ENCODE results near the gene C10orf90.
"Not testable (repeated sequence)": the region's sequence is repeated elsewhere in the genome, so short reads cannot be mapped to it uniquely, and the experiment has no call there.

Gene C10orf90

GRCh38 chr10:126584836-126585235 is 85.7 kb downstream of the C10orf90 start:
- DNase-seq (ENCODE audit: low read depth, low spot score) = no peak

- no peak for DNase-seq (ENCODE audit: low read depth, low spot score)
These were observed 86.8 kb downstream of the C10orf90 start for GRCh38 chr10:126583552-126584200.

GRCh38 chr10:126581648-126582046 is 88.8 kb downstream of the C10orf90 start:
- DNase-seq (ENCODE audit: low read depth, low spot score) = no peak

GRCh38 chr10:126580873-126581647 is 89.4 kb downstream of the C10orf90 start:
- DNase-seq (ENCODE audit: low read depth, low spot score) = no peak

- peak; percentile 61 for DNase-seq (ENCODE audit: low read depth, low spot score)
These were observed 94.2 kb downstream of the C10orf90 start for GRCh38 chr10:126576336-126576735.

- DNase-seq (ENCODE audit: low read depth, low spot score) = peak; percentile 41
These were observed 99.6 kb downstream of the C10orf90 start for GRCh38 chr10:126570621-126571602.

GRCh38 chr10:126570245-126570570 is 100.3 kb downstream of the C10orf90 start:
- no peak for DNase-seq (ENCODE audit: low read depth, low spot score)

GRCh38 chr10:126569513-126570244 is 100.8 kb downstream of the C10orf90 start:
- peak; percentile 90 for DNase-seq (ENCODE audit: low read depth, low spot score)

- DNase-seq (ENCODE audit: low read depth, low spot score) = peak; percentile 43
These were observed 101.6 kb downstream of the C10orf90 start for GRCh38 chr10:126568809-126569385.

- DNase-seq (ENCODE audit: low read depth, low spot score) = no peak
These were observed 104.6 kb downstream of the C10orf90 start for GRCh38 chr10:126565871-126566270.

- DNase-seq (ENCODE audit: low read depth, low spot score) = peak; percentile 76
These were observed 105.1 kb downstream of the C10orf90 start for GRCh38 chr10:126565441-126565840.

- no peak for DNase-seq (ENCODE audit: low read depth, low spot score)
These were observed 106.1 kb downstream of the C10orf90 start for GRCh38 chr10:126564326-126564888.

GRCh38 chr10:126563361-126563760 is 107.1 kb downstream of the C10orf90 start:
- DNase-seq (ENCODE audit: low read depth, low spot score) = no peak

- DNase-seq (ENCODE audit: low read depth, low spot score) = peak; percentile 15
These were observed 108.4 kb downstream of the C10orf90 start for GRCh38 chr10:126561921-126562680.

GRCh38 chr10:126561294-126561920 is 109.1 kb downstream of the C10orf90 start:
- peak; percentile 48 for DNase-seq (ENCODE audit: low read depth, low spot score)

- DNase-seq (ENCODE audit: low read depth, low spot score) = peak; percentile 11
These were observed 111.6 kb downstream of the C10orf90 start for GRCh38 chr10:126558881-126559280.

GRCh38 chr10:126551202-126551601 is 119.3 kb downstream of the C10orf90 start:
- no peak for DNase-seq (ENCODE audit: low read depth, low spot score)

GRCh38 chr10:126550586-126550985 is 119.9 kb downstream of the C10orf90 start:
- not testable (repeated sequence) for DNase-seq (ENCODE audit: low read depth, low spot score)

- peak; percentile 55 for DNase-seq (ENCODE audit: low read depth, low spot score)
These were observed 121.1 kb downstream of the C10orf90 start for GRCh38 chr10:126549344-126549743.
